ENCODE data around the gene AGAP2.

AGAP2 gene

DNA sequence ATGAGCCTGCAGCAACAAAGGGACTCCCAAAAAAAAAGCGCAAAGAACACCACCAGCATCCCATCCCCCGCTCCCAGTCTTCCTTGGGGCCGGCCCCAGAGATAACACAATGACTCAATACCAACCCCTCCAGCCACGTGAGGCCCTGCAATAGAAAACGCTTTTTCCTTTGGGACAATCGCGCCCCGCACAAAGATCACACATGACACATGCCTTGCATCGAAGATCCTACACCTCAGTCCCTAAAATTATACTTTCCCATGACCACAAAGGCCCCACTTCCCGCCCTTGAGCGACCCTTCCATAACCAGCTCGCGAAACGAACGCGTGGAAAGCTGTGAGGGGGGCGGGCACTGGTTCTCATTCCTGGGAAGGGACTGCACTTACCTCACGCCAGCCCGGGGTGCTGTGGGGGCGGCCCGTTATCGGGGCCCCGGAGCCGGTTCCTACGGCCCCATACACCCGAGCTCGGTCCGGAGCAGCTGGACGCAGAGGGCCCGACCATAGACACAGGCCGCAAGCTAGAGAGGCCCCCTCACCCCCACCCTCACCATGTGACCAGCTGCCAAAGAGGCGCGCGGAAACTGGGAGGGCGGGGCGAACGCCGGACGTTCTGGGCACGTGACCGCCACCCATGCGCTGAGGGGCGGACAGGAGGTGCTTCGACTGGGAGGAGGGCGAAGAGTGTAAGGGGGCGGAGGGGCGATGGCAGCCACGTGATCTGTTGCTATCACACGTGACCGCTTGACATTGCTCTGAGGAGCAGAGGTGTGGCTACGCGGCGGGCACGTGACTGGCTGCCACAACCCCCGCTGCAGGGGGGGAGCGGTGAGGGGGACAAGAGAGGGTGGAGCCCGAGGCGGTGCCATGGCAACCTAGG lies 13.5 kb upstream of the AGAP2 start, which contains the start of gene CDK4:
Gene CDK4, minus strand, starts transcription at position 523 of the 880 bp plus-strand sequence. CDS start 593 bp downstream, outside the sequence.
- DNase-seq: peak; percentile 99

DNA sequence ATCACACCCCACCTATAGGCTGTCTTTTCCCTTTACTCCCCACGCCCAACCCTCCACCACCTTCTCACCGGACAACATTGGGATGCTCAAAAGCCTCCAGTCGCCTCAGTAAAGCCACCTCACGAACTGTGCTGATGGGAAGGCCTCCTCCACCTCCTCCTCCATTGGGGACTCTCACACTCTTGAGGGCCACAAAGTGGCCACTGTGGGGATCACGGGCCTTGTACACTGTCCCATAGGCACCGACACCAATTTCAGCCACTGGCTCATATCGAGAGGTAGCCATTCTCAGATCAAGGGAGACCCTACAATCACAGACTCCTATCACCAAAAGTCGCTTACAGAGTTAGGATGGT lies 12.9 kb upstream of the AGAP2 start:
- DNase-seq: no peak

DNA sequence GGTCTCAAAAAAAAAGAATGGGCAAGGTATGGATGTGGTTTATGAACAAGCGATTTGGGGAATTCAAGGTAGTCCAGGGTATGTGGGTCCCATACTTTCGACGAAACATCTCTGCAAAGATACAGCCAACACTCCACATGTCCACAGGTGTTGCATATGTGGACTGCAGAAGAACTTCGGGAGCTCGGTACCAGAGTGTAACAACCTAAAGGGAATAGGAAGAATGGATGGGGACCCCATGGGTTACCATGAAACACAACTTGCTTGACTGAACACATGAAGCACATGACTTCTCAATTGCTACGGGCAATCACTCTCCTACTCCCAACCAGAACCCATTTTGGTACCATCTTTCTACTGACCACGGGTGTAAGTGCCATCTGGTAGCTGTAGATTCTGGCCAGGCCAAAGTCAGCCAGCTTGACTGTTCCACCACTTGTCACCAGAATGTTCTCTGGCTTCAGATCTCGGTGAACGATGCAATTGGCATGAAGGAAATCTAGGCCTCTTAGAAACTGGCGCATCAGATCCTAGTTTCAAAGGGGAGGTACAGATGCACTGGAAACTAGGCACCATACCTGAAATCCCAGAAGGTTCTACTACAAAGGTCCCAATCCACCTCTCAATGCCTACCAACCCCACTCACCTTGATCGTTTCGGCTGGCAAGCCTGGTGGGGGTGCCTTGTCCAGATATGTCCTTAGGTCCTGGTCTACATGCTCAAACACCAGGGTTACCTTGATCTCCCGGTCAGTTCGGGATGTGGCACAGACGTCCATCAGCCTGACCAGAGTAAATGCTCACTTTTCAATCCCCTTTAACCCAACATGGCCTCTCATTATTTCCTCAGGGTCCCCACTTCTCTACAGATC lies 12.3 kb upstream of the AGAP2 start:
- no peak for DNase-seq

DNA sequence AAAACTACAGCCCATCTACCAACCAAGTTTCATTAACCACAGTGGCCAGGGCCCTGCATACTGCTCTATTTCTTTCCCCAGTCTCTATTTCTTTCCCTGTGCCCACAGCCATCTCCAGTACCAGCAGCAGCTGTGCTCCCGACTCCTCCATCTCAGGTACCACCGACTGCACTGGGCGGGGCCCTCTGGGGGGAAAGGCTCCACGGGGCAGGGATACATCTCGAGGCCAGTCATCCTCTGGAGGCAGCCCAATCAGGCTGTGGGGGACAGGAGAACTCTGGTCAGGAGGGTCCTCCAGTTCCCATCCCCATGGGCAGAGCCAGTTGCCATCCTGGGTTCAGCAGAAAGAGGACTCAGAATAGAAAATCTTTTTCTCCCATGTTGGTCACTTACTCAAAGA lies 10.5 kb upstream of the AGAP2 start:
- DNase-seq: no peak

DNA sequence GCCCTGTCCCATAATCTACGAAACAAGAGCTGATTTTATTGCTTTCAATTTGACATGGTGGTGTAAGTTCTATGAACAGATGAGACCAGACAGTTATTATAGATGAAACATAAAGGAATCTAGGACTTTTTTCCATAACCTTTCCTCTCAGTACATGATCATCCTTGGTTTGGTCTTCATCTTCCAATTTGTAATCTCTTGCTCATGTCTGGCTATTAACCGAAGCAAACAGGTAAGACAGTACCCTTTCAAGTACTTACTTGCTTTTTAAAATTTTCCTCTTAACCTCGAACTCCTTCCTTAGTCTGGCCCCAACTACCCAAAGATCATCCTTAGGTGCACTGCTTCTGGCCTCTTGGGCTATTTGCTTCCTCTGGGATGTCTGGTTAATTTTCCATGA lies 7.5 kb upstream of the AGAP2 start:
- no peak for DNase-seq

DNA sequence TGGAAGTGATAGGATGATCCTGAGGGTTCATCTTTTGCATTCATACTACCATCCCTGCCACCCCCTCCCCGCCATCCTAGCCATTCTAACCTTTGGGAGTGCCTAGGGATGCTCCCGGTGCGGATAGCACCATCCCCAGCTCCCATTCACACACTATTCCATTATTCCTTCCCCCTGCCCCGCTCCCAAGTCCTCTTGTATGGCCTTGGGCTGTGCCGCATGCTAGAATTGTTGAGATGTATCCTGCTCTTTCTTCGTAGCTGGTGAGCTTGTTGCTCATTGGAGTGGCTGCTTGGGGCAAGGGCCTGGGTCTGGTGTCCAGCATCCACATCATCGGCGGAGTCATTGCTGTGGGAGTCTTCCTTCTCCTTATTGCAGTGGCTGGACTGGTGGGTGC lies 6.9 kb upstream of the AGAP2 start:
- DNase-seq: no peak

DNA sequence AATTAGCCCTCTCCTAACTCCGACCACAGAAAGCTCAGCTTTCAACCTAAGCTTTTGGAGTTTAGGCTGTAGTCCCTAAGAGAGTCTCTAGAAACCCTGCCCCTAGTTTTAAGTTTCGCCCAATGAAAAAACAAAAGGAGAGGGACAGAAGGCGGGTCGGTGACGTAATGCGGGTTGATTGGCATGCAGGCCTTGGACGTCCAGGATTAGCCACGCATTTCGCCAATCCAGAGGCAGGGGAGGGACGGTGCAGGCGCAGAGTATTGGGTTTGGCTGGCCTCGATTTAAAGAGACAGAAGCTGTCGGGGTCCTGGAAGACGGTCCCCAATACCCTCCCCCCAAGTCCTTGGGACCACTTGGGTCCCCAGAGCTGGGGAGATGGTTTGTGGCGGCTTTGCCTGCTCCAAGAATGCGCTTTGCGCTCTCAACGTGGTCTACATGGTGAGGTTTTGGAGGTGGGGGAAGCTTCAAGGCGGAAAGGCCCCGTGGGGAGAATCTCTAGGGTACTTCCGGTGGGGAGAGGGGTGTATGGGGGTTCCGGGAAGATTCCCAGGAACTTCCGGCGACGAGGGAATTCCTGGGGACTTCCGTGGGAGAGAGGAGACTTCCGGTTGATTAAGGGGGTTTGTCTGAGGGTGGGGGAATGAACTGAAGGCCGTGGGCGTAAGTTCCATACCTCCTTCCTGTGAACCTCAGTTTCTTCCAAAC lies 6.4 kb upstream of the AGAP2 start, which contains the start of gene TSPAN31:
Gene TSPAN31, plus strand, starts transcription at position 263 of the 708 bp plus-strand sequence. Its CDS starts 116 bp downstream, at position 379.
- DNase-seq: peak; percentile 99

DNA sequence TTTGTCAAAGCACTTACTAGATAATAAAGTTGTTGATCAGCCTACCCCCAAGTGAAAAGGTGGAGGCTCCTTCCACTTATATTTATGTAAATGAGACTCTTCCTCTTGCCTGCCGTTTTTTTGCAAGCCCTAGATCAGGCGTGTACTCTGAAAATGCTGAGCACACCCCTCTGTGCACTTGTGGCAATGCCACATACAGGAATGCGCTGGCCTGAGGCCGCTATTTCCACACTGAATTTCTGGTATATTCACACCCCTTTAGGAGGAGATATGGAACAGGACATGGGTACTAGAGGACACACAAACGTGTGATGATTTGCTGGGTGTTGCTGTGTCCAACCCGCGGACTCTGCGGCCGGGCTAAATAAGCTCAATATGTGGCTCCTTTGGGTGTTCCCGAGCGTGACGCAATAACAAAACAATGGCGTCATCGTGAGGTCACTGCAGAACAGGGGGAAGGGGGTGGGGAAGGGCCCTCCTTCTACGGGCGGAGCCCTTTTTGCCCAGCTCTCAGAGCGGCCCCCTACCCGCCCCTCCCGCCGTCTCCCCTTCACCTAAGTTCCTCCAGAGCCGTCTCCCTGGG lies 5.7 kb upstream of the AGAP2 start:
- no peak for DNase-seq

DNA sequence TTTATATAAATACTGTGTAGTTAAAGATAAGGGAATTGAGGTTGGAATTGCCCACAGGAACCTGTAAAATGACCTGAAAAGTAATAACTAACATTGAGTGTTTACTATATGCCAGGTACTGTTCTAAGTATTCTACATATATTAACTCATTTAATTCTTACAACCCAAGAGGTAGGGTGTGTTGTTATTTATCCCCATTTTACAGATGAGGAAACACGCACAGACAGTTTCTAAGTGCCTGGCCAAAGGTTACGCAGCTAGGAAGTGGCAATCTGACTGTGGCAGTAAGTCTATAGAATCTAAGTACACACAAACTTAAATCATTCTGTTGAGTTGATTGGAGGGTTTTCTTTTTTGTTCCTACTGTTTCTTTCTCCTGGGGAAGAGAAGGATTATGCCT lies 5.2 kb upstream of the AGAP2 start:
- no peak for DNase-seq

DNA sequence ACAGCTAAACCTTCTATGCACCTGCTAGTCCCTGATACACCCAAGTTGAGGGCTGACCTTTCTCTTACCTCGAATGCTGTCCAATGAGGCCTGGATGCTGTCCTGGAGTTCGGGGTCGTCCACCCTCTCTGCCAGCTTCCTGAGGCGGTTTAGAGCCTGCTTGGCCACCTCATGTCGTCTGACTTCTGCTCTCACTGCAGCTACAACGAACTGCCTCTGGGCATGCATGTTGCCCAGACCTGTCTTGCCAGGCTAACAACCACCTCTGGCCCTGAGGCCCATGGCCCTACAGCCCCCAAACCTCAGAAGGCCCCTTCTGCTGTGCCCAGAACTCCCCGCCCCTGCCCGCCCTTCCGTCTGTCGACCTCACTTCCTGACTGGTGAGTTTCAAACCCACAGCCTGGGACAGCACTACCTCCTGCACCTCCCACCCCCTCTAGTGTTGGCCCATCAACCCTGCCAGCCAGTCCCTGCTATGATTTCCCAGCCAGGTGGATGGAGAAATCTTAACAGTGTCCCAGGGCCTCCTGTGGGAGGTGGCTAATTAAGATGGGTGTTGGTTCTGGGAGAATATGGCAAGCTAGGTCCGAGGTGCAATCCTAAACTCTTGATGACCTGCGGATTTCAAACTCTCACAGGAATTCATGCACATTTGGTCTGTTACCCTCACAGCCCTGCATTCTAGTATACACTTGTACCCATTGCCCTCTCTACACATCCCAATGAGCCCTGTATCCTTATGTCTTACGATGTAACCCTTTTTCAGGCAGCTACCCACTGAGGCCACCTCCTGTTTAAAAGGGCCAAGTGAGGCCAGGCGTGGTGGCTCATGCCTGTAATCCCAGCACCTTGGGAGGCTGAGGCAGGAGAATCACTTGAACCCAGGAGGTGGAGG lies 3.5 kb upstream of the AGAP2 start:
- no peak for DNase-seq

DNA sequence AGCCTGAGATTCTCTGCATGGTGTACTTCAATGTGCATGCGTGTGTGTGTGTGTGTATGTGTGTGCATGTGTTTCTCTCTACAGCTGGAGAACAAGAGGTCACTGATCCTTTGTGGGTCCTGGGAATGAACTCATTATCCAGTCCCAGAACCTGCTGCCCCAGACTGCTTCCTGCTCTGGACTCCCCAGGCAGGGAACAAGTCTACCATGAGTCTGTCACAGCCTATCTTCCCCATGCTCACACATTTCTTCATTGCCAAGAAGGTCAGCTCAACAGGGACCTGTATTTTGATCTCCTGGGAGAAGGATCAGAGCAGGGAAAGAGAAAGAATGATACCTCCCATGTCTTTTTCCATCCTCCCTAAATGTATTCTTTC lies 2.9 kb upstream of the AGAP2 start:
- no peak for DNase-seq

DNA sequence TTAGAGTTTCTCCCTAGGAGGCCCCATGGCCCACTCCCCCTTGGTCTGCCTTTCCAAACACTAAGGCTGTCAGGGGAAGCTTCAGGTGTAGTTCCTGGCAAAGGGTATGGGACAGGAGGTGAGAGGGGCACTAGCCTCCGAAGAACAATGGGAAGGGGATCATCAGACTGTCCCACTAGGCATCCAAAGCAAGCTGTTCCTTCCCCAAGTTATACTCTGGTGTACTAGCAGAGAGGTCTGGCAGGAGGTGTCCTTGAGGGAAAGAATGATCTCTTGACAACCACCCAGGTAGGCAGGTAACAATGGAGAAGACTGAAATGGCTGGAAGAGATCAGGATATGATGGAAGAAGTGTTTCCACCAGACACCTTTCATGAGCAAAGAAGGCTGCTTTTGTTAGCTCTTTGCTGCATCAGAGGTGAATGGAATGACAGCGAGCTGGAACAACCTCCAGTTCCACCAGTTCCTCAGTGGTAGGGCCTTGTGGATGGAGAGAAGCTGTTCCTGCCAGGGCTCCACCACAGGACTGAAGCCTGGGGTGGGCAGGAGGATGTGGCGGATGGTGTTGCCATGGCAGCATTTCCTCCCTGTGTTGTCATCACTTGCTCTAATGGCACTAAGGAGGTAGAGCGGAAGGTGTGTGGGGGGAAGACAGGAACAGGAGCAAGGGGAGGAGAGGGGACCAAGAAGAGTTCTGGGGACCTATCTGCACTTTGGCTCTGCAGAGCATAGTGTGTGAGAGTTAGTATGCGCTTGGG lies 2.3 kb upstream of the AGAP2 start:
- no peak for DNase-seq

DNA sequence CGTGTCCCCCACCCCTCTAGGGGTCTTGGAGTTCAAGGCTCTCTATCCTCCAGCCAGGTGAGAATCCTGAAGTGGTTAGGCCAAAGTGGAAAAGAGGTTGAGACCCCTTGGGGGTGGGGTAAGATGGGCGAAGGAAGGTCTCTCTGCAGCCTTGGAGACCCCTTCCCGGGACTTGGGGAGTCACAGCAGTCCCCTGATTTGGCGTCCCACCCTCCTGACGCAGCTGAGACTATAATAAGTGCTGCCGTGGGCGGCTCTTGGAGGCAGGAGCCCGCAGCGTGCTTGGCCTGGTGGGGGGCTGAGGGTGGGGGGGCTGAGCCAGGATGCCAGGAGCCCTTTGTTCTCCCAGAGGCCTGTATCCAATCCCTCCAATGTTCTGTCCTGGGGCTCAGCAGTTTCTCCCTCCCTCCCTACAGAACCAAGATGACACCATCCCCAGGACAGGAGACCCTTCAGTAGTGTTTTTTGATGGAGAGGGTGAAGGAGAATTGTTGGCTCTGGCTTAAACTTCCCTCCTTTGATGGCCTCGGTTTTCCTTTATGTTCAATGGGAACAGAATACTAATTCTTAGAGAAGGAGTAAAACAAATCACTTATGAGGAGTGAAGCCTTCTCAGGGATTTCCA lies 1.5 kb upstream of the AGAP2 start:
- no peak for DNase-seq

DNA sequence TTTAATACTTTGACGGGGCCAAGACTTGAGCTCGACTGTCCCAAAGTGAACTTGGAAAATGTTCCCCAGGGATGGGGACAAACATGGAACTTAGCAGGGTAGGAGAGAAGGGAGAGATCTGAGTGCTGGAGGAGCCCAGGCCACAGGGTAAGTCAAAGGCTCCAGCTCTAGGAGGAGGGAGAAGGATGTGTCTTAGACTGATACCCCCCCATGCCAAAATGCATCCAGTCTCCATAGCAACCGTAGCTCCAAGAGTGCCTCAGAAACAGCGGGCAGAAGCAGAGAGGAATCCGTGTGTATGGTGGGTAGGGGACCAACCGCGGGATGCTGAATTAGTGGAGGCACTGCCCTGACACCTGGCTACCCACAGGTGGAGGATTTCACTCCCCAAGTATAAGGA lies 845 bp upstream of the AGAP2 start:
- DNase-seq: no peak

DNA sequence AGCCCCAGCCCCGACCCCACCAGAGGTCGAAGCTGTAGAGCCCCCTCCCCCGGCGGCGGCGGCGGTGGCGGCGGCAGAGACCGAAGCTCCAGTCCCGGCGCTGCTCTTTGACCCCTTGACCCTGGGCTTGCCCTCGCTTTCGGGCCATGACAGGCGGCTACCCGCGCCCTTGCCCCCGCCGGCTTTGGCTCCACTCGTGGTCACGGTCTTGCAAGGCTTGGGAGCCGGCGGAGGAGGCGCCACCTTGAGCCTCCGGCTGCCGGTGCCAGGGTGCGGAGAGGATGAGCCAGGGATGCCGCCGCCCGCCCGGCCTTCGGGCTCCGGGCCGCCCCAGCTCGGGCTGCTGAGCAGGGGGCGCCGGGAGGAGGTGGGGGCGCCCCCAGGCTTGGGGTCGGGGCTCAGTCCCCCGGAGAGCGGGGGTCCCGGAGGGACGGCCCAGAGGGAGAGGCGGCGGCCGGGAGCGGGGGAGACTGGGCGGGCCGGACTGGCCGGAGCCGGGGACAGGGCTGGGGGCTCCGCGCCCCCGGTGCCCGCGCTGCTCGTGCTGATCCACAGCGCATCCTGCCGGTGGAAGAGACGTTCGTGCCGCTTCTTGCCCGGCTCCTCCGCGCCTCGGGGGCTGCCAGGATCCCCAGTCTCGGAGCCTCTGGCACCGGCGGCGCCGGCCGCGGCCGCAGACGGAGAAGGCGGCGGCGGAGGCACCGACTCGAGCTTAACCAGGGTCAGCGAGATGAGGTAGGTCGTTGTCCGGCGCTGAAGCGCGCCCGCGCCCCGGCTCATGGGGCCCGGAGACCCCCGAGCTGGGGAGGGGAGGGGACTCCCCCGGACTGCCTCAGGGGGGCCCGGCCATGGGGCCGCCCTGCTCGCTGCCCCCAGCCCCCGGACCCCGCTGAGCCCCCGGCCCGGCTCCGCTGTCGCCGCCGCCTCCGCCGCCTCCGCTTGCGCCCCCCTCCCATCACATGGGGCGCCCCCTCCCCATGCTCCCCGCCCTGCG lies 778 bp downstream of the AGAP2 start:
- DNase-seq: peak; percentile 71

DNA sequence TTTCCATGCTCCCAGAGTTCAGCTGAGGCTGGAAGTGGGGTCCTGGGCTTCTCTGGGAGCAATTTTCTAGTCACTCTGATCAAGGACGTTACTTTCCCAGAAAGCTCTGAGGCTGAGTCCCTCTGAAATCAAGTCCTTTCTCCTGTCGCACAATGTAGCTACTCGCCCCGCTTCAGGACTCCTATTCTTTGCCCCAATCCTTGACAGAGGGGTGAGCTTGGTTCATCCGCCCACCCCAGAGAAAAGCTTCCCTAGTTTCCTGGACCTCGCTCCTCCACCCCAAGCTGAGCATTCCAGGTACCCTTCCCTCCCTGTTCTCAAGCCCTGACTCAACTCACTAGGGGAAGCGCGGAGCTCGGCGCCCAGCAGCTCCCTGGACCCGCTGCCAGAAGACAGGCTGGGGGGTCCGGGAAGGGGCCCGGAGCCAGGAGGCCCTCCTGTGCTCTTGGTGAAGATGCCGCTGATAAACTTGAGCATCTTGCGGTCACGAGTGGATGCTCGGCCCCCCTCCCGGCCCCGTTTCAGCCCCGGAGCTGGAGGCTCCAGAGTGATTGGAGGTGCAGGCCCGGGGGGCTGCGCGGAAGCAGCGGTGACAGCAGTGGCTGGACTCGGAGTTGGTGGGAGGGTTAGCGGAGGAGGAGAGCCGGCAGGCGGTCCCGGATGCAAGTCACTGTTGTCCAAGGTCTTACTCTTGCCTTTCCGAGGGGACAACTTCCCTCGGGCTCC lies 1.6 kb downstream of the AGAP2 start:
- DNase-seq: peak; percentile 48

DNA sequence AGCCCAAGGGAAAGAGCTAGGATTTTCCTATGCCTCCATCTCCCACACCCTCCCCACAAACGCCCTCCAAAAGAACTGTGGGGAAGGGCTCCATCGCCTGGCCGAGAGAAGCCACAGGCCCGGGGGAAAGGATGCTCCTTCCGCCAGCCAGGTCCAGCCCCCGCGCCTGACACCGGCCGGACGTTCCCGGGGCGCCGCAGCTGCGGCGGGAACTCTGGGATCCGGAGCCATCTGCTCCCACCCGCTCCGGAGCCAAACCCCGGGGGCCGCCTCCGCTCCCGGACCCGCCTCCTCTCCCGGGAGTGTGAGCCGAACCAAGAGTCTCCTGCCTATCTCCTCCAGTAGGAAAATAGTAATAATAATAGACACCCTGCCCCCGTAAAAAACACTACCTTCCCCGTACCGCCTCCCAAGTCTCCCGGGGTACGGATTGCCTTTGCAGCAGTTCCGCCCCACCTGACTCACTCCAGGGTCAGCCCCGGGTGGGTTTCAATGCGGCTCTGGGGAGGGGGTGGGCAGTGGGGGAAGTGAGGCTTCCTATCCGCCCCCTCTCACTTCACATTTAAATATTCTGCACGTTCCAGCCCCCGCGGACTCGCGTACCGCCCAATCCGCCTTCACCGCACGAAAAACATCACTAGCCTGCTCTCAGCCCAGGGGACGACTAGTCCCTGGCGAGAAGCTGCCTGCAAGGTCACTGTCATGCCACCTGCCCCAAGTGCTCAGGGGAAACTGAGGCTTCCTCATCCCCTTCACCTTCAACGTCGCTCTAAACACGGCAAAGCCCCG lies 2.4 kb downstream of the AGAP2 start:
- DNase-seq: peak; percentile 74

Data from eye (tissue), 1 donor.